HS-27A (cell line): ENCODE measurements around the gene CMIP.

Experiments used
- DNase-seq: peaks from one replicate; pipeline ENCODE4 v3.0.0-alpha.2; 2012; ENCODE audit warnings: low read depth, missing footprints

Gene CMIP

DNA sequence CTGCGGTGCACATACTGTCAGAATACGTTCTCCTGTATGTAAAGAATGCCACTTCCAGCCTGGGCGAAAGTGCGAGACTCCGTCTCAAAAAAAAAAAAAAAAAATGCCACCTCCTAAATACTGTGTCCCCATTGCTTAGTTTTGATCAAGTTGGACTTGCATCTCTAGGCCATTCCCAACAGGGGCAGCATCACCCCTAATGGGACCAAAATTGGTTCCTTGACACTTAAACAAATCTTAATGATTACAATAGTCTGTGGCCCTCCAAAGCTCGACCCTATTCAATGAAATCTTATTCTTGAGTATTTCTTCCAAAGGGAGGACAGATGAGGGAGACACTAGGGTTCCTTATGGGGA, 179.8 kb downstream of the CMIP start:
- DNase-seq: no peak

DNA sequence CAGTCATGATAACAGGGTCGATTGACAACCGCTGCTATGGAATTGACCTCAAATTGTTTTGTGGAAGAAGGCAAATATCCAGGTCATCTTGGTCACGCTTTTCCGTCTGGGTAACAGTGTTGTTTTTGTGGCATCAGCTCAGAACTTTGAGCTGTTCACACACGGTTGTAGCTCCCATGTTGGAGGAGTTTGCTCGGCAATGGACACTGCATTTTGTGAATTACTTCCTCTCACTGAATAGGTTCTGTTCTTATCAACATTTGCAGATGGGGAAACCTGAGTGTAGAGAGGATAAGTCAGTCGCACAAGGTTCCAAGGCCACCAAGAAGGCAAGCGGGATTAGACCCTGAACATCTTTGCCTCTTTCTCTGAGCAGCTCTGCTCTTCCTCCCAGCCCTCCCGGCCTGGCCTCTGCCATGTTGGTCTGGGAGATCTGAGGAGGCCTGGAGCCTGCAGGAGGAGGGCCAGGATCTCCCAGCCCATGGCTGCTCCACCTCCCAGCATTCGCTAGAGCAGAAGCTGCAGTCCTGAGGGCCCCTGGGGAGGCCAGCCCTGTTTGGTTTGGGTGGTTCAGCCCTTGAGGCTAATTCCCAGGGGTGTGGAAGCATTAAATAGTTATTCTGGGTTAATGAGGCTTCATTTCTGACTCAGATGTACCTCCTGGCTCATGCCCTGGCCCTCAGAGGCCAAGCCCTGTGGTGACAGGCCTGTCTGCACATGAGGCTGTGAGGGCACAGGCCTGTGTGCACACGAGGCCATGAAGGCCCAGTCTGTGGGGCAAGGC, 180.3 kb downstream of the CMIP start:
- DNase-seq: no peak

DNA sequence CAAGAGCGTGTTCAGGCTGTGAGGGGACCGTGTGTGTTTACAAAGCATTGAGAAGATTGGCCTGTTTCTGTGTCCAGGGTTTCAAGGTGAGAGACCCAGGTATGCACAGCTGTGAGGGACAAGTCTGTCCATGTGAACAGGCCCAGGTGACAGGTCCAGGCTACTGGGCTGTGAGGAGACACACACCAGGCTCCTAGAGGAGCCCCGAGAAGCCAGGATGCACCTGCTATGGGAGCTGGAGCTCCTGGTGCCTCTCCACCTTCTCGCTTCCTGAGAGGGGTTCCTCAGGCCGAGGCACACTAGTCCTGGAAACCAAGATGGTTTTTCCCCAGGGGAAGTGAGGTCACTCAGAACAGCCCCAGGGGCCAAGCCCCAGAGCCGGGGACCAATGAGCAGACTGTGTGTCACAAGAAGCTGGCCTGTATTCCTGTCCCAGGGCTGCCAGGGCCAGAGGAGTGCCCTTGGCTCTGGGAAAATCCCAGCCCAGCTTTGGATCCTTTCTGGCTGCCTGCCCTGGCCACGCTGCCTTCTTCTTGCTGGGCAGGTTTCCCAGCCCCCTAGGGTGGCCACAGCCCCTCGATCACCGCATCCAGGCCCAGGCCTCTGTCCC, 181.0 kb downstream of the CMIP start:
- DNase-seq: no peak

DNA sequence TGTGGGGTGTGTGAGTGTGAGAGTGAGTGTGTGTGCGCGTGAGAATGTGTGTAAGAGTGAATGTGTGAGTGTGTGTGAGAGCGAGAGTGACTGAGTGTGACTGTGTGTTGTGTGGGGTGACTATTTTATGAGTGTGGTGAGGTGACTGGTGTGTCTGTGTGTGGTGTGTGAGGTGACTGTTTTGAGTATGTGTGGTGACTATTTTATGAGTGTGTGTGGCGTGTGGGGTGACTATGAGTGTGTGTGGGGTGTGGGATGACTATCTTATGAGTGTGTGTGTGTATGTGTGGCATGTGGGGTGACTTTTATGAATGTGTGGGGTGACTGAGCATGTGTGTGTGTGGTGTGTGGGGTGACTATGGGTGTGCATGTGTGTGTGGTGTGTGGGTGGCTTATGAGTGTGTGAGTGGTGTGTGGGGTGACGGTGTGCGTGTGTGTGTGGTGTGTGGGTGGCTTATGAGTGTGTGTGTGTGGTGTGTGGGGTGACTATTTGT, 181.6 kb downstream of the CMIP start:
- no peak for DNase-seq

DNA sequence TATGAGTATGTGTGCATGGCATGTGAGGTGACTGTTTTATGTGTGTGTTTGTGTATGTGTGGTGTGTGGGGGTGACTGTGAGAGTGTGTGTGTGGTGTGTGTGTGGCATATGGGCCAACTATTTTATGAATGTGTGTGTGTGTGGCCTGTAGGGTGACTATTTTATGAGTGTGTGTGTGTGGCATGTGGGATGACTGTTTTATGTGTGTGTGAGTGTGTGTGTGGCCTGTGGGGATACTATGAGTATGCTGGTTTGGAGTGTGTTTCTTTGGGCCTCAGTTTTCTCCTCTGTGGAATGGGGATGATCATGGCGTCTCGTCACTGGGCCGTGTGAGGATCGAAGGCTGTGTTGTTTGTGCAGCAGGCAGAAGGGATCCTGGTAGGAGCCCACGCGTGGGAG, 182.4 kb downstream of the CMIP start:
- DNase-seq: no peak

DNA sequence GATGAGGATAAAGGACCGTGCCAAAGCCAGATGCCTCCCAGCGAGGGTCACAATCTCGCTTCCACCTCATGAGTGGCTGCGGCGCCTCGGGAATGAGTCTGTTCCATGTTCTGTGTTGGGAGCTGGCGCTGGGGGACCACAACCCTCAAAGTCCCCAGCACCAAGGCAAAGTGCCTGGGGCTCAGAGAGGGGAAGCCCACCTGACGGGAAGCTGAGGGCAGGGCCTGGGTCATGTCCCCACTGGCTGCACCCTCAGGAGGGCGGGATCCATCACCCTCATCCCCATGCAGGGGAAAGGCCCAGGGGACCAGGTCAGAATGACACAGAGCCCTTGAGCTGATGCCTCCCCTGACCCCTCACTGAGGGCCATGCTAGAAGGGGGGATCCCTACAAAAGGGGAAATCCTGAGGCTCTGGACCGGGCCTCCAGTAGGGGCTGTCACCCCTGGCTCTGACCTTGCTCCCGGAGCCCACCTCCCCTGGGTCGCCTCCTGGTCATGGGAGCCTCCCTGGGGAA, 183.2 kb downstream of the CMIP start:
- DNase-seq: no peak

DNA sequence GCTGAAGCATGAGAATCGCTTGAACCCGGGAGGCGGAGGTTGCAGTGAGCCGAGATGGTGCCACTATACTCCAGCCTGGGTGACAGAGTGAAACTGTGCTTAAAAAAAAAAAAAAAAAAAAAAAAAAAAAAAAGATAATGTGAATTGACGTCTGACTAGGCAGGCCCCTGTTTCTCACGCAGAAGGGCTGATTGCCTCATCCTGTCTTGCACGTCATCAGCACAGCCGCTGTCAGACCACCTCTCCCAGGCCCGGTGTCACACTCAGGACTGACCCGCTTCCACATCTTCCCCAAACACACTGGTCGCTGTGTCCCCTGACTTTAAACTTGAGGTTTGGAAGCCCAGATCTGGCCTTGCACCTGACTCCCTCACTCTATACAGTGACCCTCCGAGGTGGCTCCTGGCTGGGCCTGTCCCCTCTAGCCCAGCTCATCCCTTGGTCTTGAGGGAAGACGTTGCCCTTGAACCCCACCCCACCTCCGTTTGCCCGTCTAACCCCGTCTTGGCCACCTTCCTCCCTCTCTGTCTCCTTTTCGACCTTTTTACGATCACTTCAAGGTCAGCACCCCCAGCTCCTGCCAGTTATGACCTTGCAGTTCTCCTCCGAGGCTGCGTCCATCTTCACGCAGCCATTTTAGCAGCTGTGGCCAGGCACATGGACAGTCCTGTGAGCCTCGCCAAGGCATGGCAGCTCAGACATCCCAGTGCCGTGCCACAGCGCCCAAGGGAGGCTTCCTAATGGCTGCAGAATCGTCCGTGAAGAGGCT, 184.6 kb downstream of the CMIP start:
- no peak for DNase-seq

DNA sequence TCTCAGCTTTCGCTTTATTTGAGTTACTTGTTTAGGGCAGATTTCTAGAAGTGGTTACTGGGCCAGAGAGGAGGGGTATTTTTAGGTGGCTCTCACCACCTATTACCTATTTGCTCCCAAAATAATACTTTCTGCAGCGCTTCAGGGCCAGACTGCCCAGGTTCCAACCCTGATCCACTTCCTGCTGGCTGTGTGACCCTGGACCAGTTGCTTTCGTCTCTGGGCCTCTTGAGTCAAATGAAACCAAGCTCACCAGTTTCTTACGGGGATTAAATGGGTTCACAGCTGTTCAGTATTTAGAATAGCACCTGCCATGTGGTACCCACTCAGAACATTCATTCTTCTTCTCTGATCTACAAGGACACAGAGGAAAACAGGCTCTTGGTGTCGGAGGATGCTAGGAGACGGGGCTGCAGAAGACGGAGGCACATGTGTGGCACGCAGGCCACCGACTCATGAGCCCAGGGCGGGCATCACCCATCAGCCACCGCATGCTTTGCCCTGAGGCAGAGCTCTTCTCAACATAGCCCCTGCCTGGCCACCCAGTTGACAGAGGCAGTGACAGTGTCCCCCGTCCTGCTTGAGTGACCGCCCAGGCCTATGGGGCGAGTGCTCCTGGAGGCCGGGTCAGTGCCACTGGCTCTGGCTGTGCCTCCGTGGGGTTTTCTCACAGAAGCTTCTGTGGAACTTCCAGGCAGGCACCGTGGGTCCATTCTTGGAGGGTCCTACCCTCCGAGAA, 185.5 kb downstream of the CMIP start:
- DNase-seq: no peak

DNA sequence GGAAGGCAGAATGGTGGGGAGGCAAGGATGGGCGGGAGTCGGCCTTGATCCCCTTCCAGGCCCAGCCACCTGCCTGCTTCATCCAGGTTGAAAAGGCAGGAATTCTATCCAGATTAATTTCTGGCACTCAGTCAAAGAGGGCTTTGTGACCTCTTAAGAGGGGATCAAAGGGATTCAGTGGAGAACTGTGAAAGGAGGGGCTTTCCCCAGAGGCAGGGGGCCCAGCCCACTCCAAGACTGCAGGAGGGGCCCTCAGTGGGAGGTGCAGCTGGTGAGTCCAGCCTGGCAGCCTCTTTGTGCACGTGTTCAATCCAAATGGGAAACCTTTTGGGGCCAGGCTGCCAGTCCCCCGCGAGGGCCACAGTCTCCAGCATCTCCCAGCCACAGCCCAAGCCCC, 186.0 kb downstream of the CMIP start:
- no peak for DNase-seq

DNA sequence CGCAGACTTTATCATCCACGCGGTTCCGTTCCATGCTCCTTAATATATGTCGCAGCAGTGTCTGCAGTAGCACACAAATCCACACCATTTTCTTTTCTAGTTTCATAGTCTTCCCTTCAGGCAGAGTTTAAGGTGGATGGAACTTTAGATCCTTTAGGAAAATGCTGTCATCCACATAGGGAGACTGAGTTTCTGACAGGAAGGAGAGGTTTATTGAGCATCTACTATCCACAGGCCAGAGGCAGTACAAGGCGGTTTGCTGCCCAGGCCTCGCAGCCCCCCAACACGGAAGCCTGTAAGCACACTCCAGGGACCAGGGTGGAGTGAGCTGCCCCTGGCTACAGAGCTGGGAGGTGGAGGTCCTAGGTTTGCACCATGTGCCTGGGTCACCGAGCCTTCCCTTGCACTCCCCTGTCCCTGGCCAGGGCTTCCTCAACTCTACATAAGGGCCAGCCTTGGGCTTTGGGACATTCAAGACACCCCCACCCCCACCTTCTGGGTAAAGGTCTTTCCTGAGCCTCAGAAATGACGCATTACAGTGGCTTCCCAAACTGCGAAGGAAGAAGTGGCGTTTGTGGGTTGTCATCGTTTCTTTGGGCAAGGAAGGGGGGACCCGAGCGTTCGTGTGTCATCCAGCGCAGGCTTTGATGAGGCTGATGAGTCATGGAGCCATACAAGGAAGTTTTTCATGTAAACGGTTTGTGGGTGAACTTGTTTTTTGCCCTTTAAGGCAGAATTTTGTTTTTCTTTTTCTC, 188.0 kb downstream of the CMIP start:
- DNase-seq: peak; percentile 41

DNA sequence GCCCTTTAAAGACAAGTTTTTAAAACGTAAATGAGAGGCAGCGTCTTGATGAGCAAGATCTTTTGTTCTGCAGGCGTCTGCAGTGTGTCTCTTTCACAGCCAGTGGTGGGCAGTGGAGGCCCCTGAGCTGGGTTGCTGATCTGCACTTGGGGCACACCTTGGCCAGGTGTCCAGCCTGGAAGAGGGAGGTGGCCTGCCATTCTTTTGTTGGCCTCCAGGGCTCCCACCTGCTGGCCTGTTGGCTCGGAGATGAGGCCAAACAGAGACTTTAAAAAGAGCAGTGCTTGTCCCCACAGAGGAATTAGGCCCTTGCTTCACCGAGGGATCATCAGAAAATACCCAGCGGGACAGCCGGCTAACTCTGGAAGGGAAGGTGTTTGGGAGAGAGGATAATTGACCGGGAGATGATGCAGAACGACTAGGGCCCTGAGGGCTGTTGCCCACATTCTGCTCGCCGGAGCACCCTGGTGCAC, 188.6 kb downstream of the CMIP start:
- DNase-seq: no peak

DNA sequence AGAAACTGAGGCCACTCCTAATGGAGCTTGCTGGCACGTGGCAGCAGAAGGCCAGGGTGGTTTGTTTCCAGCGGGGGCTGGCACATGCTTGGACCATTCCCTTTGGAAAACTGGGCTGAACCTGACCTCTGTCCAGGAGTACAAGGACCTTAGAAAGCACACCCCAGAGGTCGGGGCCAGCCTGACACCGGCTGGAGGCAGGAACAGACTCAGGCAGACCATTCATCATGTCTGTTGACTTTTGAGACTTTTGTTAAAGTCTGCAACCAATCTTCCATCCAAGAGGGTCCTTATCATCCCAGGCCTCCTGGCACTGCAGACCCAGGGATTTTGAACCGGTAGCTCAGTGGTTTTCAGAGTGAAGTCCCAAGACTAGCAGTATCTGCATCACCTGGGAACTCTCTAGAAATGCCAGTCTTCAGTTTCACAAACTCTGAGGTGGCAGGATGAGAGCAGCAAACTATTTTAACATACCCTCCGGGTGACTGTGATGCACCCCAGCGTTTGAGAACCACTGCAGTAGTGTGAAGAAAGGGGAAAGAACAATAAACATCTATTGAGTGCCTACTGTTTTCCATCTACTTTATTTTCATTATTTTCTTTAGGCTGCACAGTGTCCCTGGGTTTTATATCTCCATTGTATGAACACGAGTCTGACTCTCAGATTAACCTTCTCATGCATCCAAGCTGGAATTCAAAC, 189.2 kb downstream of the CMIP start:
- DNase-seq: no peak

DNA sequence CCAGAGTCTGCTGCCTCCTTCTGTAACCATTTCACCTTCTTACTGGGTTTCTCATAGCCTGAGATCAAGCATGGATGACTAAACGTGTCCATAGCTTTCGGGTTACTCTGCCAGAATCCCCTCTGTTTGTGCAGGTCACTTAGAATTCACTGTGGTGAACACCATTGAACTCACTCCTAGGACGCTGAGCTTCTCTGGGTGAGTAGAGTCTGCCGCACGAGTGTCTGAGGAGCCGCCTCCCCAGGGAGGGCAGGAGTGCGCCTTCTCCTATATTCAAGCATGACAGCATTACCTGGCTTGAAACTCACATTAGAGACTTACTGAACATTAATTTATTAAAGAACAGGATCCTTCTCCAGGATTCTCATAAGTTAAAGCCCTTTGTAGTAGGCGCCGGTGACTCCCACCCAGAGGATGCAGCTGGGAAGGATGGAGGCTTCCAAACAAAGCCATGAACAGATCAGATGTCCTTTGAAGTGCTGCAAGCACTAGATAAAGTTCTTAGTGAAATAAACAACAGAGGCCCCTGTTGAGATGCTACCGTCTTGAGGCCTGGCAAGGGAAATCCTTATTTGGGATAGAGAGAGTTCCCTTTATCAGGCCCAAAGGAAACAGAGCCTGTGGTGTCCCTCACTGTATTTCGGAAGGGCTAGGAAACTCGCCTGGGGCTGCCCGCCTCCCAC, 189.9 kb downstream of the CMIP start:
- DNase-seq: no peak

DNA sequence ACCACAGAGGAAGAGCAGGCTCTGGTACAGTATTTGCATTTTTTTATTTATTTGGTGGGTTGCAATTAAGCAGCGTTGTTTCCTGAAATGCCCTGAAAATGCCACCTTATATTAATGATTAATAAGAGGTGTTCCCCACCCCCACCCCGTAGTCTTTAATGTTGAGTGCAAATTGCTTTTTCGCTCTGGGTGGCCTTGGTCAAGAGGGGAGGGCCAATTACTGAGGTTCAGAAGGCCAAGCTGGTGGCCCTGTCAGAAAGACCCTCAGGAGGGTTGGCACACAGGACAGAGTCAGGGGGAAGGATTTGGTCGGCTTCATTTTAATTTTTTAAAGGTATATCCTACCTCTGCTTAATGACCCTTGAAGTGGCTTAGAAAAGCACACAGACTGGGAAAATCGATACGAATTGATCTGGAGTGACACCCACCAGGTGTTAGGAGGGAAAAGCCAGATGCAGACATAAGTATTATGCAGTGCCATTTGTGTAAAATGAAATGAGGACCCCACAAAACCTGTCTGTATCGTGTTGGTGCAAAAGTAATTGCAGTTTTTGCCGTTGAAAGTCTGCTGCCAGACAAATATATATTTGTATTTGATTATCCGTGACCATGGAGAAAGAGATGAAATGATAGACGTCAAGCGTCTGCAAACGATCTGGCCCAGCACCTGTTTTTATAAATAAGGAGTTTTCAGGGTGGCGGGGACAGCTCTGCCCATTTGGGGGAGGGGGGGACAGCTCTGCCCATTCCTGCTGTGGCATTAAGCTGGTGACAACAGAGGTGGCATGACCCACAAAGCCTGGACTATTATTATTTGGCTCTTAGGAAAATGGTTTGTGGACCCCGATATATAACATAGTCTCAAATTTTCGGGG, 190.7 kb downstream of the CMIP start:
- no peak for DNase-seq

DNA sequence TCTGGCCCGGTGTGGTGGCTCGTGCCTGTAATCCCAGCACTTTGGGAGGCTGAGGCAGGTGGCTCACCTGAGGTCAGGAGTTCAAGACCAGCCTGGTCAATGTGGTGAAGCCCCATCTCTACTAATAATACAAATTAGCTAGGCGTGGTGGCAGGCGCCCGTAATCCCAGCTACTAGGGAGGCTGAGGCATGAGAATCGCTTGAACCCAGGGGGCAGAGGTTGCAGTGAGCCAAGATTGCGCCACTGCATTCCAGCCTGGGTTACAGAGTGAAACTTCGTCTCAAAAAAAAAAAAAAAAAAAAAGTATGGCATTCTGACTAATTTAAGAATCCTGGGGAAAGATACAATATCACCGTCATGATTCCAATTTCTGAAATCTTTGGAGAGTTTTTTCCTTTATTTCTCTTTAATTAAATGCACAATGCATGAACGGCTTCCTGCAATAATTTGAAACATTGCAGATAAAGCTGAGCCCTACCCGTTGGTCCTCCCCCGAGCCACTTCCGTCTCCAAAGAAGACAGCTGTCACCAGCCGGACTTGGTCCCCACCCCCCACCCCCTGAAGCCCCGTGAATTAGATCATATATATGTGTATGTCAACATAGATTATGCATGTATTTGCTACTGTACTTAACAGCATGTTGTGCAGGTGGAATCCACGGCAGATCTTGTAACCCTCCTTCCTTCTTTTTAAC, 191.8 kb downstream of the CMIP start:
- DNase-seq: no peak

DNA sequence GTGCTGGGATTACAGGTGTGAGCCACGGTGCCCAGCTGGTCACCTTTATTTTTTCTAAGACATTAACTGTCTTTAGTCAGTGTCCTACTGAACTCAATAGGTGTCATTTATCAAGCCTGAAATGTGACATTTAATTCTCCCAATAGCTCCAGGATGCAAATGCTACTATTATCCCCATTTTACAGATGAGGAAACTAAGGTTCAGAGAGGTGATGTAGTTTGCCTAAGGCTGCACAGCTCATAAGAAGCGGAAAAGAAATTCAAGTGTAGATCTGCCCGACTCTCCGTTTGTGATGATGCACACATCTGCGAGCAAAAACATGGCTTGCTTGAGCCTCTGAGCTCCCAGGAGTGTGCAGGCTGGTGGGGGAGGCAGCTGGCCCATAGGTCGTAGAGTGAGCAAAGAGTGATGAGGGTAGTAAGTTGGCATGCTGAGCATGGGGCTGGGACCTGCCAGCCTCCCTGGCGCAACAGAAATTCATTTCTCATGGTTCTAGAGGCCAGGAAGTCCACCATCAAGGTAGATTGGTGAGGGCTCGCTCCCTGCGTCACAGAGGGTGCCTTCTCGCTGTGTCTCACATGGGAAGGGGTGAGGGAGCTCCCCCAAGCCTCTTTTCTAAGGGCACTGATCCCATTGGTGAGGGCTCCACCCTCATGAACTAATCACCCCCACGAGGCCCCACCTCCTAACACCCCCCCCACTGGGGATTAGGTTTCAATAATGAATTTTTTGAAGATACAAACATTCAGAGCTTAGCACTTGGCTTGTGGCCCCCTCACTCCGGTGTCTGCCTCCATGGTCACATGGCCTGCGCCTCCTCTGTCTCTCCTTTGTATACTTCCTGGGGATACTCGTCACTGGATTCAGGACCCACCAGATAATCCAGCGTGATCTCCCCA, 193.0 kb downstream of the CMIP start:
- no peak for DNase-seq

DNA sequence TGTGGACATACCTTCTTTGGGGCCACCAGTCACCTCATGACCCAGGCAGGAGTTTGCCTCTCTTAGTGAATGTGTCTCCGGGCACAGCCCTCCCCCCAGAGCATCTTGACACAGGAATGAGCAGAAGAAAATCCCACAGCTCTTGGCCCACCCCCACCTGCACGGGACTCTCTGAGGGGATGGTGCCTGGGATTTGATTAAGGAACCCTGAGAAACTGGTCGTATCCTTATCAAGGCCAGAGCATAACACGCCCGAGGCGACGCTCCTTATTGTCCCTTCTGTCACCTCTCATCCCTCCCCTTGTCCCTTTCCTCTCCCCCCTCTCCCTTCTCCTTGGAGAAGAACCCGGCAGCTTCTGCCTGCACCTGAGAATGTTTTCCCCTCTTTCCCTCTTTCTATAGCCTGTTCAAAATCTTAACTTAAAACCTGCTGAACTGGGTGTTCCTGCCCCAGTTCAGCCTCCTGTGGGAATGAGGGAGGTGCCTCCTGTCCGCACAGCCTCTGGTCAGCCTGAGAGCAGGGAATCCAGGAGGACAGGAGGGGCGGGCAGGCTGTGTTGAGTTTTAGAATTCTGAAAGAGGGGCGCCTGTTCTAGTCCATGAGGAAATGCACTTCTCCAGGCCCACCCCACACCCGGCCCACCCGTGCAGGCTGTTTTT, 193.8 kb downstream of the CMIP start:
- DNase-seq: no peak
